VCaP (cell line): Measurements from ENCODE around the gene RABGAP1L.

Source experiments
- H3K27ac ChIP-seq: fragments of 450-650 bp; 2 replicates; pipeline ENCODE4 v1.5.1; 2017
- TF ChIP-seq, protein P1 (sequence below): fragments of 450-650 bp; conservative IDR thresholded peaks from 2 replicates; pipeline ENCODE4 v1.5.1; 2017; ENCODE audit warnings: mild to moderate bottlenecking, moderate library complexity

Gene RABGAP1L

DNA sequence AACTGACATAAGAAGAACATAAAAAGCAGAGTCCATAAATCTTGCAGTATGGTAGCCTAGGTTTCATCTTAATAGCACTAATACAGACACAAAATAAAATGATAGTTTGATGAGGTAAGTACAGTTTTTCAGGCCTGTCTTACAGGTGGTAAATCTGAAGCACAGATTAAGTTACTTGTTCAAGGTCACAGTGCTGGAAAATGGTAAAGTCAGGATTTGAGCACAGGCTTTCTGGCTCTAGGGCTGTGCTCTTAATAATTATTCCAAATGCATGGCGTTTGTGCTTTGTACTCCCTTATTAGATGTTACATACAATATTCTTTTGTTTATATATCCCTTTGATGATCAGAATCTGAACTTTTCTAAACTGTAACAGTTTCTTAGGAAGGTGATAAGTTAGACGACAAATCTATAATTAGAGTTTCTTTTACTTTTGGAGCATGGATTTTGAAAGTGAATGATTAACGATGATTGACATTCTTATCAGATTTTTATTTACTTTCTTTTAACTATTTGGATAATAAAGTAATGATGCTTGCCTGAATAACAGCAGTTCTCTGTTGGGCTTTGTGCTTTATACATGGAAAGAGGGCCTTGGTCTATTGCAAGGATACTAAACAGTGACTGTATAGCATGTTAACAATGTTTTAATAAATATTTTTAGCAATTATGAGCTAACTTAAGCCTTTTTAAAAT is 738.9 kb downstream of the RABGAP1L start:
- H3K27ac ChIP-seq, result no peak overlapping the region
- TF ChIP-seq, protein P1, sequence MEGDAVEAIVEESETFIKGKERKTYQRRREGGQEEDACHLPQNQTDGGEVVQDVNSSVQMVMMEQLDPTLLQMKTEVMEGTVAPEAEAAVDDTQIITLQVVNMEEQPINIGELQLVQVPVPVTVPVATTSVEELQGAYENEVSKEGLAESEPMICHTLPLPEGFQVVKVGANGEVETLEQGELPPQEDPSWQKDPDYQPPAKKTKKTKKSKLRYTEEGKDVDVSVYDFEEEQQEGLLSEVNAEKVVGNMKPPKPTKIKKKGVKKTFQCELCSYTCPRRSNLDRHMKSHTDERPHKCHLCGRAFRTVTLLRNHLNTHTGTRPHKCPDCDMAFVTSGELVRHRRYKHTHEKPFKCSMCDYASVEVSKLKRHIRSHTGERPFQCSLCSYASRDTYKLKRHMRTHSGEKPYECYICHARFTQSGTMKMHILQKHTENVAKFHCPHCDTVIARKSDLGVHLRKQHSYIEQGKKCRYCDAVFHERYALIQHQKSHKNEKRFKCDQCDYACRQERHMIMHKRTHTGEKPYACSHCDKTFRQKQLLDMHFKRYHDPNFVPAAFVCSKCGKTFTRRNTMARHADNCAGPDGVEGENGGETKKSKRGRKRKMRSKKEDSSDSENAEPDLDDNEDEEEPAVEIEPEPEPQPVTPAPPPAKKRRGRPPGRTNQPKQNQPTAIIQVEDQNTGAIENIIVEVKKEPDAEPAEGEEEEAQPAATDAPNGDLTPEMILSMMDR, result no peak

GRCh38 chr1:174900317-174900716 is 741.0 kb downstream of the RABGAP1L start:
- TF ChIP-seq, protein P1, result no peak
- no peak overlapping the region for H3K27ac ChIP-seq

DNA sequence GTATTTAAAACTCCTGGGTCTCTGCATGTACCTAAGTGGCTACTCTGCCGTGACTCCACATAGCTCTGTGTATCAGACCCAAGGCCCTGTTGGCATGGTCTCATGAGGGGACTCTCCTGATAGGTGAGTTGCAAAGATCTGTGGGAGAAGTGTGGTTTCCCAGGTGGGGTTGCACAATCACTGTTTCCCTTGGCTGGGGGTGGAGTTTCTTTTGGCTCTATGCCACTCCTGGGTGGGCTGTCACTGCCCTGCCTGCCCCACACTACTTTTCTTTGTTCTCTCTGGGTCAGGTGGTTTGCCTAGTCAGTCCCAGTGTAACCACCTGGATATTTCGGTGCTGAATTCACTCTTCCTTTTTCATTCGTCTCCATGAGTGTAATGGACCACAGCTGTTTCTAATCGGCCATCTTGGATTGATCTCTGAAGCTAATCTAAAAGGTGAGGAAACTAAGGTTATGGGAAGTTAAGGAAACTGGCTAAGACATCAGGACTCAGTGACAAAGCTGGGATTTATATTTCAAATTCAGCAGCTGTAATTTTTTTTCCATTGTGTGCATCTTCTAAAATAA is 743.3 kb downstream of the RABGAP1L start:
- no peak overlapping the region for H3K27ac ChIP-seq
- TF ChIP-seq, protein P1, result no peak

DNA sequence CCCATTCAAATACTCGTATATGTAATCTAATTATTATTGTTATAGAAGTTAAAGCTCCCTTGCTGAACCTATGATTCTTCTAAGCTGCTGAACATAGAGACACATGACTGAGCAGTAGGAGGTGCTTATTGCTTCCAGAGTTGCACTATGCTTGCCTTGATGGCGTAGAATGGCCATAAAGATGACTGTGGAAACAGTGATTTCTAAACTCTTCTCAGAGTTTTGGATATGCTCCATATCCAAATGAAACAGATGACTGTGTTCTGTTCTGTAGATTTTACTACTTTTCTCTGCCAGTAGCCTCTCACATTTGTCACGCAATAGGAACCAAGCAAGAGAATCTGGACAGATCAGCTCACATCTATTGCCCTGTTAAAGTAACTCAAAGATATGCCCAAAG is 752.3 kb downstream of the RABGAP1L start:
- TF ChIP-seq, protein P1, result no peak
- no peak overlapping the region for H3K27ac ChIP-seq

GRCh38 chr1:174912264-174912663 is 752.9 kb downstream of the RABGAP1L start:
- TF ChIP-seq, protein P1, result no peak
- no peak overlapping the region for H3K27ac ChIP-seq

GRCh38 chr1:174913225-174913903 is 754.0 kb downstream of the RABGAP1L start:
- peak overlapping the region; percentile 13; the same call in 1 of the 2 replicates for H3K27ac ChIP-seq
- TF ChIP-seq, protein P1, result no peak

GRCh38 chr1:174914991-174915390 is 755.7 kb downstream of the RABGAP1L start:
- TF ChIP-seq, protein P1, result no peak
- no peak overlapping the region for H3K27ac ChIP-seq
